Fibroblast of peridontal ligament (primary cell): ENCODE data around the gene PACRG.
"Not testable (repeated sequence)": the region's sequence is repeated elsewhere in the genome, so short reads cannot be mapped to it uniquely, and the experiment has no call there.

Source experiments
- DNase-seq: peaks from one replicate; pipeline ENCODE4 v3.0.0-alpha.2; 2010; ENCODE audit errors: extremely low read depth

PACRG gene

GRCh38 chr6:163311830-163312229, 584.1 kb downstream of the PACRG start:
- DNase-seq = no peak

- DNase-seq = no peak
These were observed 585.8 kb downstream of the PACRG start for GRCh38 chr6:163313566-163313965.

- no peak for DNase-seq
These were observed 586.2 kb downstream of the PACRG start for GRCh38 chr6:163313981-163314380.

- no peak for DNase-seq
These were observed 587.2 kb downstream of the PACRG start for GRCh38 chr6:163314791-163315470.

DNA sequence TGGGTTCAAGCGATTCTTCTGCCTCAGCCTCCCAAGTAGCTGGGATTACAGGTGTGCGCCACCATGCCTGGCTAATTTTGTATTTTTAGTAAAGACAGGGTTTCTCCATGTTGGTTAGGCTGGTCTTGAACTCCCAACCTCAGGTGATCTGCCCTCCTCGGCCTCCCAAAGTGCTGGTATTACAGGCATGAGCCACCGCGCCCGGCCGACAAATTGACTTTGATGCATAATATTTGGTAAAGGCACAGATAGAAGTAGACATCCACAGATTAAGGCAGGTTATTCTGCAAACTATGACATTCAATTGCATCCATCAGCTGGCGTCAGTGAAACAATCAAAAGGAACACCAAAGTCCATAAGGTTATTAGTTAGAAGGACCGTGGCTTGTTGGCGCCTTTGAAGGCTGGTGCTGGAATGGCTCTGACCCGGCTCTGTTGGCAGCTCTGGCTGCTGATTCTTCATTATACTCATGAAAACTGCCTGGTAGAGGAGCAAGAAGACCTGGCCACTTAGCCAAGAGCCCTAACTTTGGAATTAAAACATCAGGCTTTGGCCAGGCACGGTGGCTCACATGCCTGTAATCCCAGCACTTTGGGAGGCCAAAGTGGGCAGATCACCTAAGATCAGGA, 589.2 kb downstream of the PACRG start:
- not testable (repeated sequence) for DNase-seq

- no peak for DNase-seq
These were observed 590.5 kb downstream of the PACRG start for GRCh38 chr6:163318071-163318786.

DNA sequence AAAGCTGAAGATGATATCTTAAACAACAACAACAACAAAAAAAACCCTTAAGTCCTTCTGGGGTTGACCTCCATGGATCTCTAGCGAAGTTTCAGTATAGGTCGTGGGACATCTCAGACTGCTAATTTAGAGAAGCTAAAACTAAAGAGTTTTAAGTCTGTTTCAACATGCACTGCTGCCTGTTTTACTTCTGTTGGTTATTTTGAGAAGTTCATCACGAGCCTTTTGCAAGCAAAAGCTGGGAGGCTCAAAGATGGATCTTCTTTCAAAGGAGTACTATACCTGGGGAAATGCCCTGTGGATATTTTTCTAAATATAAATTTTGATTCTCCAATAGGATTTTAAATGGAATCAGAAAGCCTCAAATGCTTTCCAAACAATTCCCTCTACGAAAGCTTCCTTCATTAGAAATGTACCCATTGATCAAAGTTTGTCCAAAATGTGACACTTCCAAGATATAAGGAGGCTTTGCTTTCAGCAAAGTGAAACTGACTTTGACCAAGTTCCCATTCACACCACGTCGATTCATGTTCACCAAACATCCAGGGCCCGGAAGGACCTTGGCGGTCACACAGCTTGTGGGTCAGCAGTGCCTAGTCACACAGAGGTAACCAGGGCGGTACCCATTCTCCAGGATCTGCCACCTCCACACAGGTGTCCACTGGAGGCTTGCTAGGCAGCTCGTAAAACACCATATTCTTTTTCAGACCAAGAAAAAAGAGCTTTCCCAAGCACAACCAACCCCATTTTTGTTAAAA, 592.0 kb downstream of the PACRG start:
- no peak for DNase-seq

DNA sequence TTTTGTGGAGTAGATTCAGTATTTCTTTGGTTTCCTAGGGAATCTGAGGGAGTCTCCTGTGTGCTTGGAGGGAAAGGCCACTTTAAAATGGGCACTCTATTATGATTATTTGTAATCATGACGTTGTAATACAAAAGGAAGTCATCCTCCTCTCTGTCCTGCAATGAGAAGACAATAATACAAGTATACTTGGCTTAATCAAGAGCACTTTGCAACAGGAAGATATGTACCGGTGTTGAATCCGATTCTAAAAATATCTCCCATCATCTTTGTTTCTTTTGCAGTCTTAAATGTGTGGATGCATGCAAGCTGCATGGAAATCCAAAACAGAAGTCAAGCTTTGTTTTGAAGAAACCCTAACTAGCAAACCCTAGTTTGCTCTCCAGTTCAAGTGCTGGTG, 592.6 kb downstream of the PACRG start:
- no peak for DNase-seq

GRCh38 chr6:163320804-163321203, 593.0 kb downstream of the PACRG start:
- DNase-seq = no peak

- no peak for DNase-seq
These were observed 593.9 kb downstream of the PACRG start for GRCh38 chr6:163321717-163322116.

- DNase-seq = no peak
These were observed 595.5 kb downstream of the PACRG start for GRCh38 chr6:163323274-163323673.

DNA sequence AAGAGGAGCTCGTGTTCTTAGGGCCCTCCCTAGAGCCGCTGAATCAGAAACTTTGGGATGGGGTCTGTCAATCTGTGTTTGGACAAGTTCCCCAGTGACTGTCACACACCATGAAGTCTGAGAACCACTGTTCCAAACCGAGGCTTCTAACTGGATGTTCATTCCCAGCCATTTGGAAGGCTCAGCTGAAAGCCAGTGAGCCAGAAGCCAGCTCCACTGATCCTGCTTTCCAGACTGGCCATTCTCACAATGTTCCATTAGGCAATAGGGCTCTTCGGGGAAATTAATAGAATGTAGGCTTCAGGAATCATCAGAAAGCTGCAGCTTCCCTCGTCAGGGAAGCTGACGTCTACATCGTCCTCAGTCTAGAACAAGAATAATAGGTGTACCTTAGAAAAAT, 595.9 kb downstream of the PACRG start:
- no peak for DNase-seq

DNA sequence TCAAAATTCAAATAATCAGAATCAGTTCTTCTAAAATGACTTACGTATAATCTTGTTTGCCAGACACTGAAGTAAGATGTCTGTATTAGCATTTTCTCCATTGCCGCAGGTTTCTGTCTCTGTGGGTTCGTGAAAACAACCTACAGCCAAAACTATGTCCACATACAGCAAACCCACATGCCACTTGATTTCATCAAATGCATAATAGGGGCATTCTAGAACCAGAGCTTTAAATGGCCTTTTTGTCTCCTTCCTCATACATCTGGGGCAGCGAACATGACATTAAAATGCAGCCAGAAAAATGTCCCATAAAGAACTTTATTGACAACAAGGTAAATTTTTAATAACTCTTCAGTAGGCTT, 596.5 kb downstream of the PACRG start:
- DNase-seq = no peak

- DNase-seq = no peak
These were observed 597.1 kb downstream of the PACRG start for GRCh38 chr6:163324688-163325389.

- DNase-seq = no peak
These were observed 597.6 kb downstream of the PACRG start for GRCh38 chr6:163325390-163325784.

DNA sequence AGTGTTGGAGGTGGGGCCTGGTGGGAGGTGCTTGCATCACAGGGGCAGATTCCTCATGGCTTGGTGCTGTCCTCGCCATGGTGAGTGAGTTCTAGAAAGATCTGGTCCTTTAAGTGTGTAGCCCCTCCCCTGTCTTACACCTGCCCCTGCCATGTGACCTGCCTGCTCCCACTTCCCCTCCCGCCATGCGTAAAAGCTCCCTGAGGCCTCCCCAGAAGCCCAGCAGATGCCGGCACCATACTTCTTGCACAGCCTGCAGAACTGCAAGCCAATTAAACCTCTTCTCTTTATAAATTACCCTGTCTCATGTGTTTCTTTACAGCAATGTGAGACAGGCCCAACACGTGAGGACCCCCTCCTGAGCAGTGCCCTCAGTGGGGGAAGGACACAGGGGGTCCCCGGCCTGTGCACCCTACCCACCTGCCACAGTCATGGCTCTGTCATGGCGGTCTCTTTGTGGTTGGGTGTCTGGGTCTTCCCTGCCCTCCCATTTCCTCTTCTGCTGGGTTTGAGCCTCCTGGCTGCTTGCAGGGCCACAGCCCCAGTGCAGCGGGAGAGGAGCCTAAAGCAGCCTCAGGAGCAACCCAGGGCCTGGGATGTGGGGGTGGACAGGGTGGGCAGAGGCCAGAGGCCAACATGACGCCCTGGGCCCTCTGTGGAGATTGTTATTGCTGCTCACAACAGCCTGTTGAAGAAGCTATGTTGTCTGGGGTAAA, 599.5 kb downstream of the PACRG start:
- DNase-seq = no peak

GRCh38 chr6:163327921-163328320, 600.1 kb downstream of the PACRG start:
- no peak for DNase-seq

GRCh38 chr6:163328411-163328810, 600.6 kb downstream of the PACRG start:
- no peak for DNase-seq

- no peak for DNase-seq
These were observed 602.2 kb downstream of the PACRG start for GRCh38 chr6:163329991-163330390.

GRCh38 chr6:163331245-163331644, 603.5 kb downstream of the PACRG start:
- no peak for DNase-seq

- no peak for DNase-seq
These were observed 604.8 kb downstream of the PACRG start for GRCh38 chr6:163332575-163332974.
